T-helper 17 cell (primary cell): ENCODE data around the gene SLC9B2. TPM values are rescaled to one million over a fixed set of nuclear protein-coding genes. Genes with fewer than 3 reads are reported as not detected.

Source experiments
- ATAC-seq: fragments of 150-1000 bp; cut with Tn5 transposase; 2 replicates; pipeline ENCODE4 v1.10.0; 2021; ENCODE audit warnings: mild to moderate bottlenecking, moderate library complexity
- DNase-seq, 3 donors: peaks; one replicate each; pipeline versions ENCODE4 v3.0.0 to v3.0.0-alpha.2; 2020 to 2021
- H3K9me3 ChIP-seq: one replicate; pipeline ENCODE4 v1.7.0; 2013; ENCODE audit warnings: low read length, mild to moderate bottlenecking; ENCODE audit not compliant: control insufficient read depth, poor library complexity, severe bottlenecking
- H3K27ac Mint-ChIP-seq: one replicate; pipeline ENCODE4 v1.8.0; 2022; ENCODE audit warnings: mild to moderate bottlenecking, moderate library complexity, mixed read lengths
- H3K27me3 Mint-ChIP-seq: one replicate; pipeline ENCODE4 v1.8.0; 2022; ENCODE audit warnings: mixed read lengths
- H3K36me3 Mint-ChIP-seq: one replicate; pipeline ENCODE4 v1.8.0; 2022; ENCODE audit warnings: low read depth, mixed read lengths
- H3K4me1 Mint-ChIP-seq: one replicate; pipeline ENCODE4 v1.8.0; 2022; ENCODE audit warnings: mild to moderate bottlenecking, mixed read lengths
- H3K4me3 Mint-ChIP-seq: one replicate; pipeline ENCODE4 v1.8.0; 2022; ENCODE audit warnings: mild to moderate bottlenecking, moderate library complexity, mixed read lengths
- total RNA-seq, 4 donors: library from RNA in 2 of 4; stranded (reverse) in 2 of 4; gene quantifications; one replicate each; pipeline ENCODE4 v1.2.3 and lab custom pipeline; 2022 to 2026

The SLC9B2 gene
- total RNA-seq, 2 donors from 2014 or later = 22.0 to 25.4 TPM

DNA sequence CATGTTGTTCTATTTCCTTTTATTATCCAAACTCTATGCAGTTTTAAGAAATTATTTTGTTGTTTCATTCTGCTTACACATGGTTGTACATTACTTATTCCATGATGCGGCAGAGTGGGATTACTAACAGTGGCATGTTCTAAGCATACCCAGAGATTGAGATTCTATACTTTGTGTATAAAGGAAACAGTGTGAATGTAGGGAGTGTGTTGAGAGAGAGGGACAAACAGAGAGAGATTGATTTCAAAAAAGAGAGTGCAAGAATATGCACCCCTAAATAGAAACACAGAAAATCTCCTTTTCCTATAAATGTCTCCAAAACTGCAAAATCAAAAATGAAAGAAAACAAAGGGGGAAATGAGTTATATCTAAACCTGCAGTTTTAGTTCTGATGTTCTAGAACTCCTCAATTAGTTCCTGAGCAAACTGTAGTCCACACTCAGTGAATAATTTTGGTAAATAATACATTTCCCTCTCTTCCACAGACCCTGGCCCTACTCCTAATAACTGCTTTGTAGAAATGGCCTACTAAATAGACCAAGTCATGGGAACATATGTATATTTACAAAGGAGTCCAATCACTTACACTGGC, 88.0 kb downstream of the SLC9B2 start:
- no peak for DNase-seq
- Mint-ChIP-seq H3K36me3 (peaks cover 2% of the 10 kb centered on the region), H3K4me3 (no peak overlapping the region), H3K4me1 (no peaks in the 10 kb centered on the region), H3K27ac (no peak overlapping the region), H3K27me3 (no peaks in the 10 kb centered on the region)
- no peaks in the 10 kb centered on the region for H3K9me3 ChIP-seq
- ATAC-seq = no peak

DNA sequence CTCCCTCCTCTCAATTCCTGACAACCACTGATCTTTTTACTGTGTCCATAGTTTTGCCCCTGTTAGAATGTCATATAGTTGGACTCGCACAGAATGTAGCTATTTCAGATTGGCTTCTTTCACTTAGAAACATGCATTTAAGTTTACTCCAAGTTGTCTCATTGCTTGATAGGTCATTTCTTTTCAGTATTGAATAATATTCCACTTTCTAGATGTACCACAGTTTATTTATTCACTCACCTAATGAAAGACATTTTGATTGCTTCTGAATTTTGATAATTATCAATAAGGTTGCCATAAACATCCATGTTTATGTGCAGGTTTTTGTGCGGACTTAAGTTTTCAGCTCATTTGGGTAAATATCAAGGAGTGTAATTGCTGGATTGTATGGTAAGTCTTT, 95.6 kb downstream of the SLC9B2 start:
- H3K4me1 Mint-ChIP-seq = no peaks in the 10 kb centered on the region
- no peak overlapping the region for H3K4me3 Mint-ChIP-seq
- no peak overlapping the region for H3K27ac Mint-ChIP-seq
- no peaks in the 10 kb centered on the region for H3K36me3 Mint-ChIP-seq
- no peak for ATAC-seq
- DNase-seq = no peak
- H3K9me3 ChIP-seq = no peaks in the 10 kb centered on the region
- H3K27me3 Mint-ChIP-seq = no peaks in the 10 kb centered on the region

Other genes starting within 250 kb of the SLC9B2 start
- gene UBE2D3, start 249.2 kb downstream of the SLC9B2 start, total RNA-seq = 100 to 1,000 TPM; 526 to 528 TPM
- 10 to 100 TPM; 14.3 to 14.4 TPM for gene CISD2, start 207.8 kb downstream of the SLC9B2 start, total RNA-seq
- gene SLC9B1, start 57.1 kb downstream of the SLC9B2 start, total RNA-seq = 1 to 10 TPM; 1.4 to 4.6 TPM
- 10 to 100 TPM in 1 of 2 donors, 1 to 10 TPM in 1; 8.6 to 11.2 TPM for gene BDH2, start 23.1 kb upstream of the SLC9B2 start, total RNA-seq
- gene CENPE, start 121.6 kb upstream of the SLC9B2 start, total RNA-seq = 1 to 10 TPM; 4.3 to 9.8 TPM